Measurements from ENCODE around the gene TCHP.

The TCHP gene

GRCh38 chr12:109952873-109953272 is 52.8 kb downstream of the TCHP start:
- H3K36me3 ChIP-seq (ENCODE audit: control insufficient read depth in 5 of 5, insufficient read depth in 5 of 5, low read length in 5 of 5): peaks cover 24 to 80% (median 64%) of the 10 kb centered on the region in 5 donors
- no peak overlapping the region for H3K9ac ChIP-seq (ENCODE audit: low read length in 5 of 5)
- H3K27me3 ChIP-seq (ENCODE audit: control insufficient read depth in 5 of 5, insufficient read depth in 4 of 5, low read length in 5 of 5): no peaks in the 10 kb centered on the region
- H3K27ac ChIP-seq (ENCODE audit: low read depth, low read length): no peak overlapping the region
- peaks cover 0 to 21% (median 9%) of the 10 kb centered on the region in 5 donors for H3K4me1 ChIP-seq (ENCODE audit: control insufficient read depth in 5 of 5, insufficient read depth in 5 of 5, low read length in 5 of 5)
- no peak overlapping the region for H3K4me3 ChIP-seq (ENCODE audit: low read depth in 1 of 5, low read length in 5 of 5)
- H3K9me3 ChIP-seq (ENCODE audit: control insufficient read depth in 5 of 5, low read length in 5 of 5): no peaks in the 10 kb centered on the region

GRCh38 chr12:109953656-109954055 is 53.6 kb downstream of the TCHP start:
- Histone ChIP-seq H3K4me3 (ENCODE audit: low read depth in 1 of 5, low read length in 5 of 5) (no peak overlapping the region), H3K4me1 (ENCODE audit: control insufficient read depth in 5 of 5, insufficient read depth in 5 of 5, low read length in 5 of 5) (peaks cover 0 to 14% (median 3%) of the 10 kb centered on the region in 5 donors), H3K9ac (ENCODE audit: low read length in 5 of 5) (no peak overlapping the region), H3K27me3 (ENCODE audit: control insufficient read depth in 5 of 5, insufficient read depth in 4 of 5, low read length in 5 of 5) (no peaks in the 10 kb centered on the region), H3K27ac (ENCODE audit: low read depth, low read length) (no peak overlapping the region), H3K36me3 (ENCODE audit: control insufficient read depth in 5 of 5, insufficient read depth in 5 of 5, low read length in 5 of 5) (peaks cover 27 to 81% (median 65%) of the 10 kb centered on the region in 5 donors), H3K9me3 (ENCODE audit: control insufficient read depth in 5 of 5, low read length in 5 of 5) (no peaks in the 10 kb centered on the region)

GRCh38 chr12:109958374-109958773 is 58.3 kb downstream of the TCHP start:
- Histone ChIP-seq H3K9me3 (ENCODE audit: control insufficient read depth in 5 of 5, low read length in 5 of 5) (no peaks in the 10 kb centered on the region), H3K27me3 (ENCODE audit: control insufficient read depth in 5 of 5, insufficient read depth in 4 of 5, low read length in 5 of 5) (no peaks in the 10 kb centered on the region), H3K4me3 (ENCODE audit: low read depth in 1 of 5, low read length in 5 of 5) (no peak overlapping the region), H3K9ac (ENCODE audit: low read length in 5 of 5) (no peak overlapping the region), H3K27ac (ENCODE audit: low read depth, low read length) (no peak overlapping the region), H3K36me3 (ENCODE audit: control insufficient read depth in 5 of 5, insufficient read depth in 5 of 5, low read length in 5 of 5) (peaks cover 26 to 81% (median 67%) of the 10 kb centered on the region in 5 donors), H3K4me1 (ENCODE audit: control insufficient read depth in 5 of 5, insufficient read depth in 5 of 5, low read length in 5 of 5) (no peaks in the 10 kb centered on the region)

GRCh38 chr12:109959411-109960093 is 59.5 kb downstream of the TCHP start:
- Histone ChIP-seq H3K4me1 (ENCODE audit: control insufficient read depth in 5 of 5, insufficient read depth in 5 of 5, low read length in 5 of 5) (no peaks in the 10 kb centered on the region), H3K4me3 (ENCODE audit: low read depth in 1 of 5, low read length in 5 of 5) (no peak overlapping the region), H3K27me3 (ENCODE audit: control insufficient read depth in 5 of 5, insufficient read depth in 4 of 5, low read length in 5 of 5) (no peaks in the 10 kb centered on the region), H3K9me3 (ENCODE audit: control insufficient read depth in 5 of 5, low read length in 5 of 5) (no peaks in the 10 kb centered on the region), H3K9ac (ENCODE audit: low read length in 5 of 5) (no peak overlapping the region), H3K27ac (ENCODE audit: low read depth, low read length) (no peak overlapping the region), H3K36me3 (ENCODE audit: control insufficient read depth in 5 of 5, insufficient read depth in 5 of 5, low read length in 5 of 5) (peaks cover 31 to 82% (median 70%) of the 10 kb centered on the region in 5 donors)

GRCh38 chr12:109961201-109961600 is 61.1 kb downstream of the TCHP start:
- H3K4me3 ChIP-seq (ENCODE audit: low read depth in 1 of 5, low read length in 5 of 5): no peak overlapping the region

GRCh38 chr12:109961612-109962011 is 61.5 kb downstream of the TCHP start:
- Histone ChIP-seq H3K36me3 (ENCODE audit: control insufficient read depth in 5 of 5, insufficient read depth in 5 of 5, low read length in 5 of 5) (peaks cover 33 to 80% (median 72%) of the 10 kb centered on the region in 5 donors), H3K27ac (ENCODE audit: low read depth, low read length) (no peak overlapping the region)

More at GRCh38 chr12:109961201-109961600, 61.1 kb downstream of the TCHP start:
- Histone ChIP-seq H3K27me3 (ENCODE audit: control insufficient read depth in 5 of 5, insufficient read depth in 4 of 5, low read length in 5 of 5) (no peaks in the 10 kb centered on the region), H3K9ac (ENCODE audit: low read length in 5 of 5) (no peak overlapping the region), H3K27ac (ENCODE audit: low read depth, low read length) (no peak overlapping the region), H3K36me3 (ENCODE audit: control insufficient read depth in 5 of 5, insufficient read depth in 5 of 5, low read length in 5 of 5) (peaks cover 34 to 82% (median 74%) of the 10 kb centered on the region in 5 donors), H3K4me1 (ENCODE audit: control insufficient read depth in 5 of 5, insufficient read depth in 5 of 5, low read length in 5 of 5) (no peaks in the 10 kb centered on the region), H3K9me3 (ENCODE audit: control insufficient read depth in 5 of 5, low read length in 5 of 5) (no peaks in the 10 kb centered on the region)

GRCh38 chr12:109962398-109962797 is 62.3 kb downstream of the TCHP start:
- Histone ChIP-seq H3K4me1 (ENCODE audit: control insufficient read depth in 5 of 5, insufficient read depth in 5 of 5, low read length in 5 of 5) (no peaks in the 10 kb centered on the region), H3K4me3 (ENCODE audit: low read depth in 1 of 5, low read length in 5 of 5) (no peak overlapping the region), H3K36me3 (ENCODE audit: control insufficient read depth in 5 of 5, insufficient read depth in 5 of 5, low read length in 5 of 5) (peaks cover 40 to 82% (median 69%) of the 10 kb centered on the region in 5 donors), H3K9ac (ENCODE audit: low read length in 5 of 5) (no peak overlapping the region), H3K9me3 (ENCODE audit: control insufficient read depth in 5 of 5, low read length in 5 of 5) (no peaks in the 10 kb centered on the region), H3K27me3 (ENCODE audit: control insufficient read depth in 5 of 5, insufficient read depth in 4 of 5, low read length in 5 of 5) (no peaks in the 10 kb centered on the region), H3K27ac (ENCODE audit: low read depth, low read length) (no peak overlapping the region)

More at GRCh38 chr12:109961612-109962011, 61.5 kb downstream of the TCHP start:
- H3K4me3 ChIP-seq (ENCODE audit: low read depth in 1 of 5, low read length in 5 of 5): no peak overlapping the region
- H3K4me1 ChIP-seq (ENCODE audit: control insufficient read depth in 5 of 5, insufficient read depth in 5 of 5, low read length in 5 of 5): no peaks in the 10 kb centered on the region
- no peak overlapping the region for H3K9ac ChIP-seq (ENCODE audit: low read length in 5 of 5)
- H3K27me3 ChIP-seq (ENCODE audit: control insufficient read depth in 5 of 5, insufficient read depth in 4 of 5, low read length in 5 of 5): no peaks in the 10 kb centered on the region
- H3K9me3 ChIP-seq (ENCODE audit: control insufficient read depth in 5 of 5, low read length in 5 of 5): no peaks in the 10 kb centered on the region

- H3K27me3 ChIP-seq (ENCODE audit: control insufficient read depth in 5 of 5, insufficient read depth in 4 of 5, low read length in 5 of 5): no peaks in the 10 kb centered on the region
- peaks cover 42 to 83% (median 73%) of the 10 kb centered on the region in 5 donors for H3K36me3 ChIP-seq (ENCODE audit: control insufficient read depth in 5 of 5, insufficient read depth in 5 of 5, low read length in 5 of 5)
- no peak overlapping the region for H3K9ac ChIP-seq (ENCODE audit: low read length in 5 of 5)
- no peak overlapping the region for H3K4me3 ChIP-seq (ENCODE audit: low read depth in 1 of 5, low read length in 5 of 5)
- no peaks in the 10 kb centered on the region for H3K9me3 ChIP-seq (ENCODE audit: control insufficient read depth in 5 of 5, low read length in 5 of 5)
- H3K4me1 ChIP-seq (ENCODE audit: control insufficient read depth in 5 of 5, insufficient read depth in 5 of 5, low read length in 5 of 5): no peaks in the 10 kb centered on the region
- H3K27ac ChIP-seq (ENCODE audit: low read depth, low read length): no peak overlapping the region
Observed at GRCh38 chr12:109963330-109963729, 63.3 kb downstream of the TCHP start.

GRCh38 chr12:109963743-109964429 is 63.8 kb downstream of the TCHP start:
- H3K27ac ChIP-seq (ENCODE audit: low read depth, low read length): no peak overlapping the region
- H3K9ac ChIP-seq (ENCODE audit: low read length in 5 of 5): no peak overlapping the region
- H3K4me1 ChIP-seq (ENCODE audit: control insufficient read depth in 5 of 5, insufficient read depth in 5 of 5, low read length in 5 of 5): no peaks in the 10 kb centered on the region
- peaks cover 38 to 83% (median 67%) of the 10 kb centered on the region in 5 donors for H3K36me3 ChIP-seq (ENCODE audit: control insufficient read depth in 5 of 5, insufficient read depth in 5 of 5, low read length in 5 of 5)
- no peak overlapping the region for H3K4me3 ChIP-seq (ENCODE audit: low read depth in 1 of 5, low read length in 5 of 5)
- no peaks in the 10 kb centered on the region for H3K9me3 ChIP-seq (ENCODE audit: control insufficient read depth in 5 of 5, low read length in 5 of 5)
- no peaks in the 10 kb centered on the region for H3K27me3 ChIP-seq (ENCODE audit: control insufficient read depth in 5 of 5, insufficient read depth in 4 of 5, low read length in 5 of 5)

GRCh38 chr12:109966546-109966945 is 66.5 kb downstream of the TCHP start:
- Histone ChIP-seq H3K4me1 (ENCODE audit: control insufficient read depth in 5 of 5, insufficient read depth in 5 of 5, low read length in 5 of 5) (no peaks in the 10 kb centered on the region), H3K9ac (ENCODE audit: low read length in 5 of 5) (no peak overlapping the region), H3K27ac (ENCODE audit: low read depth, low read length) (no peak overlapping the region), H3K27me3 (ENCODE audit: control insufficient read depth in 5 of 5, insufficient read depth in 4 of 5, low read length in 5 of 5) (no peaks in the 10 kb centered on the region), H3K4me3 (ENCODE audit: low read depth in 1 of 5, low read length in 5 of 5) (no peak overlapping the region), H3K36me3 (ENCODE audit: control insufficient read depth in 5 of 5, insufficient read depth in 5 of 5, low read length in 5 of 5) (peaks cover 31 to 85% (median 66%) of the 10 kb centered on the region in 5 donors), H3K9me3 (ENCODE audit: control insufficient read depth in 5 of 5, low read length in 5 of 5) (no peaks in the 10 kb centered on the region)

All from subcutaneous abdominal adipose tissue (tissue), 5 donors.